GM06990 (cell line): ENCODE measurements around the gene CMC2.

Experiments
- DNase-seq: peaks from one replicate; pipeline ENCODE4 v3.0.0-alpha.2; 2011; ENCODE audit not compliant: insufficient read length; ENCODE audit errors: extremely low read depth
- H3K27me3 ChIP-seq: replicated peaks from 2 replicates; pipeline ENCODE4 v1.6.0; 2011; ENCODE audit warnings: low read length; ENCODE audit not compliant: control insufficient read depth, insufficient read depth
- H3K36me3 ChIP-seq: 2 replicates; pipeline ENCODE4 v1.5.1; 2011; ENCODE audit warnings: low read length; ENCODE audit not compliant: control insufficient read depth, insufficient read depth
- H3K4me3 ChIP-seq: replicated peaks from 2 replicates; pipeline ENCODE4 v1.5.1; 2011; ENCODE audit warnings: low read depth, mild to moderate bottlenecking, control low read depth, low read length
- CTCF ChIP-seq: IDR thresholded peaks from 2 replicates; pipeline ENCODE4 v1.5.1; 2011; ENCODE audit warnings: low read length, control low read depth, mild to moderate bottlenecking, inconsistent platforms; ENCODE audit not compliant: insufficient read depth, poor library complexity, severe bottlenecking

CMC2 gene

GRCh38 chr16:80993307-80993706, 13.4 kb downstream of the CMC2 start:
- no peaks in the 10 kb centered on the region; the same call in 1 of the 2 replicates for H3K36me3 ChIP-seq
- H3K27me3 ChIP-seq = no peaks in the 10 kb centered on the region
- no peak for TF ChIP-seq CTCF
- no peak for DNase-seq
- H3K4me3 ChIP-seq = no peak overlapping the region

- H3K36me3 ChIP-seq = no peaks in the 10 kb centered on the region; the same call in 1 of the 2 replicates
- TF ChIP-seq CTCF = no peak
- H3K4me3 ChIP-seq = no peak overlapping the region
- no peaks in the 10 kb centered on the region for H3K27me3 ChIP-seq
- DNase-seq = no peak
These were observed 13.9 kb downstream of the CMC2 start for GRCh38 chr16:80992676-80993293.

GRCh38 chr16:80991792-80992430, 14.8 kb downstream of the CMC2 start:
- no peaks in the 10 kb centered on the region; the same call in 1 of the 2 replicates for H3K36me3 ChIP-seq
- H3K27me3 ChIP-seq = no peaks in the 10 kb centered on the region
- H3K4me3 ChIP-seq = no peak overlapping the region
- no peak for DNase-seq
- no peak for TF ChIP-seq CTCF

- no peak for TF ChIP-seq CTCF
- no peaks in the 10 kb centered on the region for H3K27me3 ChIP-seq
- no peaks in the 10 kb centered on the region; the same call in 1 of the 2 replicates for H3K36me3 ChIP-seq
- no peak overlapping the region for H3K4me3 ChIP-seq
- no peak for DNase-seq
These were observed 15.7 kb downstream of the CMC2 start for GRCh38 chr16:80990978-80991377.

GRCh38 chr16:80990577-80990976, 16.1 kb downstream of the CMC2 start:
- Histone ChIP-seq H3K27me3 (no peaks in the 10 kb centered on the region), H3K36me3 (no peaks in the 10 kb centered on the region; the same call in 1 of the 2 replicates), H3K4me3 (no peak overlapping the region)
- TF ChIP-seq CTCF = no peak
- DNase-seq = no peak
